Sigmoid colon (tissue), 4 donors: Measurements from ENCODE around the gene CCDC68.

Experiments
- POLR2A ChIP-seq, 2 donors: fragments of 450-650 bp; IDR thresholded peaks; one replicate each; pipeline ENCODE4 v1.6.1; 2016; ENCODE audit warnings: antibody characterized with exemption in 2 of 2, mild to moderate bottlenecking in 2 of 2, moderate library complexity in 2 of 2
- POLR2AphosphoS5 ChIP-seq, 4 donors: sonication (generic); formaldehyde crosslinking; IDR thresholded peaks; one replicate each; pipeline ENCODE4 v1.6.1; 2017; ENCODE audit warnings: antibody characterized with exemption in 4 of 4
- TF ChIP-seq, protein P1 (sequence below), 4 experiments: fragments of 450-650 bp in 3 of 4; fragments of 200-600 bp in 1 of 4; IDR thresholded peaks; one replicate each; pipeline ENCODE4 v1.5.1; 2016 to 2019; ENCODE audit warnings: antibody characterized with exemption in 4 of 4, mild to moderate bottlenecking in 3 of 4, moderate library complexity in 2 of 4

DNA sequence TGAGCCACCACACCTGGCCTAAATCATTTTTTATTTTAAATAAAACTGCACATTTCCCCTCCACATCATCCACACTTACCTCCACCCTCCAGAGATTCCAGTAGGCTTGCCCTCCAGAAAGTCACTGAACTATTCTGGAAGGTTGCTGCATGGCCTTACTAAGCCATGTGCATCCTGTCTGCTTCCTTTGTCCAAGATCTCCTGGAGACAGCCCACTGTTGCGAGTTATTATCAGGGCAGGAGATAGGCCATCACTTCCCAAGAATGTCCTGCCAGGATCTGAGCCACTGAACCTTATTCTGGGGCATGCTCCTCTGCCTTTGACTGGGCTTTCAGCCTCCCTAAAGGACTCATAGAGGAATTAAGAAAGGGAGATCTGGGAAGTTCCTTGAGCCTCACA lies 26.8 kb downstream of the CCDC68 start:
- TF ChIP-seq POLR2A (IDR thresholded peaks at IDR 0.05) (no peak), POLR2AphosphoS5 (IDR thresholded peaks at IDR 0.05) (no peak)
- TF ChIP-seq, protein P1, sequence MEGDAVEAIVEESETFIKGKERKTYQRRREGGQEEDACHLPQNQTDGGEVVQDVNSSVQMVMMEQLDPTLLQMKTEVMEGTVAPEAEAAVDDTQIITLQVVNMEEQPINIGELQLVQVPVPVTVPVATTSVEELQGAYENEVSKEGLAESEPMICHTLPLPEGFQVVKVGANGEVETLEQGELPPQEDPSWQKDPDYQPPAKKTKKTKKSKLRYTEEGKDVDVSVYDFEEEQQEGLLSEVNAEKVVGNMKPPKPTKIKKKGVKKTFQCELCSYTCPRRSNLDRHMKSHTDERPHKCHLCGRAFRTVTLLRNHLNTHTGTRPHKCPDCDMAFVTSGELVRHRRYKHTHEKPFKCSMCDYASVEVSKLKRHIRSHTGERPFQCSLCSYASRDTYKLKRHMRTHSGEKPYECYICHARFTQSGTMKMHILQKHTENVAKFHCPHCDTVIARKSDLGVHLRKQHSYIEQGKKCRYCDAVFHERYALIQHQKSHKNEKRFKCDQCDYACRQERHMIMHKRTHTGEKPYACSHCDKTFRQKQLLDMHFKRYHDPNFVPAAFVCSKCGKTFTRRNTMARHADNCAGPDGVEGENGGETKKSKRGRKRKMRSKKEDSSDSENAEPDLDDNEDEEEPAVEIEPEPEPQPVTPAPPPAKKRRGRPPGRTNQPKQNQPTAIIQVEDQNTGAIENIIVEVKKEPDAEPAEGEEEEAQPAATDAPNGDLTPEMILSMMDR (IDR thresholded peaks at IDR 0.05), result no peak
